B cell (primary cell): Measurements from ENCODE around the gene HSH2D. TPM values are rescaled to one million over a fixed set of nuclear protein-coding genes. Genes with fewer than 3 reads are reported as not detected.

Source experiments
- ATAC-seq: fragments of 200-7000 bp; cut with Tn5 transposase; one replicate; pipeline ENCODE4 v1.10.0; 2021; ENCODE audit warnings: low read depth, mild to moderate bottlenecking, moderate number of reproducible peaks, moderate library complexity
- CTCF ChIA-PET: fragments of 350-600 bp; sonication (Branson Sonifier 250); formaldehyde crosslinking; loops from one replicate; lab custom pipeline; 2021; ENCODE audit warnings: antibody characterized with exemption, inconsistent platforms; lab: Charles Lee
- POLR2A ChIA-PET: fragments of 350-600 bp; sonication (Branson Sonifier 250); formaldehyde crosslinking; loops from one replicate; lab custom pipeline; 2021; ENCODE audit warnings: antibody characterized with exemption; lab: Charles Lee
- DNase-seq: peaks from one replicate; pipeline ENCODE4 v3.0.0; 2013
- H2AFZ ChIP-seq: 2 replicates; pipeline ENCODE4 v1.6.1; 2012; ENCODE audit warnings: mild to moderate bottlenecking, low read depth, low read length; ENCODE audit not compliant: insufficient read depth, poor library complexity, severe bottlenecking
- H3K27ac ChIP-seq, 2 donors: 1 replicate in 1 of 2; 2 replicates in 1 of 2; pipeline ENCODE4 v1.5.1; 2012 to 2013; ENCODE audit warnings: low read length in 2 of 2, mild to moderate bottlenecking in 2 of 2, moderate library complexity in 1 of 2
- H3K27me3 ChIP-seq, 4 experiments: fragments of 200-600 bp in 1 of 4; sonication (generic) in 1 of 4; replicated peaks in 1 of 4; 1 replicate in 2 of 4; 2 replicates in 2 of 4; pipeline versions ENCODE4 v1.6.1 to v1.7.0; 2013 to 2016; ENCODE audit warnings: low read length in 3 of 4, mild to moderate bottlenecking in 2 of 4, mixed read lengths in 1 of 4, moderate library complexity in 1 of 4; ENCODE audit not compliant: insufficient read depth in 4 of 4, control insufficient read depth in 3 of 4; ENCODE audit errors: control extremely low read depth in 1 of 4
- H3K36me3 ChIP-seq, 2 experiments: replicated peaks in 1 of 2; 1 replicate in 1 of 2; 2 replicates in 1 of 2; pipeline versions ENCODE4 v1.6.1 to v1.7.1; 2013; ENCODE audit warnings: low read length in 1 of 2; ENCODE audit not compliant: insufficient read depth in 2 of 2, control insufficient read depth in 1 of 2; ENCODE audit errors: control extremely low read depth in 1 of 2, extremely low read depth in 1 of 2
- H3K4me1 ChIP-seq, 2 donors: fragments of 200-600 bp in 1 of 2; sonication (generic) in 1 of 2; 1 replicate in 1 of 2; 2 replicates in 1 of 2; pipeline versions ENCODE4 v1.5.1 to v1.6.1; 2013 to 2017; ENCODE audit warnings: low read length in 2 of 2; ENCODE audit not compliant: control insufficient read depth in 2 of 2, insufficient read depth in 2 of 2
- H3K4me2 ChIP-seq: replicated peaks from 2 replicates; pipeline ENCODE3; 2012; ENCODE audit warnings: mild to moderate bottlenecking, low read depth, low read length; ENCODE audit not compliant: poor library complexity, severe bottlenecking
- H3K4me3 ChIP-seq, 5 experiments: fragments of 200-600 bp in 1 of 5; sonication (generic) in 1 of 5; 1 replicate in 3 of 5; 2 replicates in 2 of 5; pipeline versions ENCODE4 v1.5.1 to v1.7.0; 2011 to 2016; ENCODE audit warnings: low read length in 4 of 5, mild to moderate bottlenecking in 4 of 5, low read depth in 2 of 5, control low read depth in 1 of 5, moderate library complexity in 1 of 5; ENCODE audit not compliant: insufficient read depth in 1 of 5; ENCODE audit errors: control extremely low read depth in 1 of 5, extremely low read depth in 1 of 5
- H3K79me2 ChIP-seq: fragments of 200-600 bp; sonication (generic); one replicate; pipeline ENCODE4 v1.6.0; 2016; ENCODE audit warnings: low read length; ENCODE audit not compliant: control insufficient read depth, insufficient read depth
- H3K9ac ChIP-seq: fragments of 200-600 bp; sonication (generic); 2 replicates; pipeline ENCODE4 v1.6.1; 2017; ENCODE audit warnings: mild to moderate bottlenecking, low read length, moderate library complexity
- H3K9me3 ChIP-seq, 3 donors: one replicate each; pipeline versions ENCODE4 v1.6.1 to v1.7.1; 2013; ENCODE audit warnings: low read length in 2 of 3; ENCODE audit not compliant: control insufficient read depth in 2 of 3, insufficient read depth in 1 of 3; ENCODE audit errors: control extremely low read depth in 1 of 3
- H4K20me1 ChIP-seq: 2 replicates; pipeline ENCODE4 v1.6.0; 2012; ENCODE audit warnings: mild to moderate bottlenecking, low read length; ENCODE audit not compliant: insufficient read depth, control insufficient read depth, poor library complexity, severe bottlenecking
- H3K27ac Mint-ChIP-seq: one replicate; pipeline ENCODE4 v1.8.0; 2021; ENCODE audit warnings: mixed read lengths
- H3K27me3 Mint-ChIP-seq: one replicate; pipeline ENCODE4 v1.8.0; 2021; ENCODE audit warnings: mixed read lengths
- H3K4me1 Mint-ChIP-seq: one replicate; pipeline ENCODE4 v1.8.0; 2021; ENCODE audit warnings: mixed read lengths
- H3K4me3 Mint-ChIP-seq: one replicate; pipeline ENCODE4 v1.8.0; 2021; ENCODE audit warnings: mixed read lengths
- H3K9me3 Mint-ChIP-seq: one replicate; pipeline ENCODE4 v1.8.0; 2022; ENCODE audit warnings: mixed read lengths; ENCODE audit not compliant: insufficient read depth
- CTCF ChIP-seq: fragments of 200-600 bp; IDR thresholded peaks from one replicate; pipeline ENCODE4 v1.8.0; 2022; ENCODE audit warnings: antibody characterized with exemption, mild to moderate bottlenecking
- EZH2 ChIP-seq: IDR thresholded peaks from 2 replicates; pipeline ENCODE4 v1.6.1; 2012; ENCODE audit warnings: borderline replicate concordance, low read depth, mild to moderate bottlenecking, moderate library complexity, low read length; ENCODE audit not compliant: insufficient read depth, poor library complexity, severe bottlenecking
- WGBS: methylation state at CpG from one replicate; pipeline ENCODE4 v1.1.5; 2013; ENCODE audit warnings: missing lambda C conversion rate; ENCODE audit not compliant: insufficient coverage; 5-methylcytosine and 5-hydroxymethylcytosine counted together
- intact Hi-C: fragments of 100-400 bp; cut with micrococcal nuclease; formaldehyde crosslinking; loops from one replicate; pipeline ENCODE4 v1.10.0; 2022
- polyA plus RNA-seq: library from polyadenylated mRNA; depleted of rRNA; stranded (reverse); fragments of >200 nt; gene quantifications from 2 replicates; pipeline ENCODE4 v1.2.3, GENCODE V29; 2012
- total RNA-seq, 2 donors: library from RNA; stranded (reverse); fragments of 120-200 nt in 1 of 2; gene quantifications; 1 replicate in 1 of 2; 2 replicates in 1 of 2; pipeline versions ENCODE4 v1.2.3 to v1.2.4, GENCODE V29; 2013 to 2022

The HSH2D gene
- total and polyA plus RNA-seq, 2 donors (not counting 1 experiment from before 2014, with no cell fraction given): 259 to 299 TPM

- Histone ChIP-seq H3K9ac (no peak overlapping the region), H3K36me3 (peaks cover 6 to 23% of the 10 kb centered on the region in 2 experiments), H3K4me3 (no peak overlapping the region), H2AFZ (no peak overlapping the region), H3K27me3 (no peaks in the 10 kb centered on the region), H3K4me2 (no peak overlapping the region), H3K79me2 (peaks cover 71% of the 10 kb centered on the region), H3K27ac (peak overlapping the region in 1 of 2 donors; percentile 88), H4K20me1 (peaks cover 33% of the 10 kb centered on the region), H3K9me3 (peaks cover 0 to 6% (median 0%) of the 10 kb centered on the region in 3 donors), H3K4me1 (peaks cover 68 to 88% of the 10 kb centered on the region in 2 donors)
- Mint-ChIP-seq H3K9me3 (no peaks in the 10 kb centered on the region), H3K27ac (peak overlapping the region; percentile 86), H3K4me3 (peak overlapping the region; percentile 36), H3K4me1 (peaks cover 76% of the 10 kb centered on the region), H3K27me3 (no peaks in the 10 kb centered on the region)
- DNase-seq: no peak
- CTCF ChIA-PET: interaction anchor here (0.7 to 4.9 kb wide), 4 partner anchors 18 to 69 kb away, joined by 3 to 63 read pairs (median 21); partner anchors contain the start of genes FAM32A and HSH2D
- intact Hi-C loops: loop anchor here (10.0 kb wide), 1 partner anchor 469 kb away; no protein-coding TSS in a partner anchor
- no peak for ATAC-seq
- TF ChIP-seq EZH2 (no peak), CTCF (no peak)
- POLR2A ChIA-PET: interaction anchor here (0.6 to 0.8 kb wide), 4 partner anchors 21 to 991 kb away, joined by 3 read pairs; no protein-coding TSS in a partner anchor
- 99% methylated on average over 9 of the region's 9 CpGs for WGBS
Measured at GRCh38 chr19:16115301-16116039, 28.0 kb upstream of the HSH2D start.
